Right atrium auricular region (tissue), 2 donors: ENCODE measurements around the gene HIVEP2. TPM values are rescaled to one million over a fixed set of nuclear protein-coding genes. Genes with fewer than 3 reads are reported as not detected.
A peak's percentile ranks its signal among the peaks of the same experiment; 100 is the strongest.

ENCODE experiments used
- DNase-seq: peaks from one replicate; pipeline ENCODE4 v3.0.0-alpha.2; 2019; ENCODE audit warnings: low spot score
- H3K27ac ChIP-seq, 2 donors: fragments of 200-600 bp; sonication (generic); 1 replicate in 1 of 2; 2 replicates in 1 of 2; pipeline ENCODE4 v1.5.1; 2016 to 2019
- H3K27me3 ChIP-seq, 2 donors: fragments of 200-600 bp; sonication (generic); one replicate each; pipeline versions ENCODE4 v1.5.1 to v1.6.0; 2017 to 2019
- H3K36me3 ChIP-seq: fragments of 200-600 bp; sonication (generic); one replicate; pipeline ENCODE4 v1.5.1; 2016
- H3K4me1 ChIP-seq, 2 donors: fragments of 200-600 bp; sonication (generic); one replicate each; pipeline versions ENCODE4 v1.5.1 to v1.6.0; 2017 to 2019
- H3K4me3 ChIP-seq, 2 donors: fragments of 200-600 bp; sonication (generic); 1 replicate in 1 of 2; 2 replicates in 1 of 2; pipeline ENCODE4 v1.5.1; 2017 to 2019; ENCODE audit warnings: mild to moderate bottlenecking in 1 of 2, moderate library complexity in 1 of 2
- H3K9me3 ChIP-seq, 2 donors: fragments of 200-600 bp; sonication (generic); one replicate each; pipeline ENCODE4 v1.5.1; 2019
- CTCF ChIP-seq, 2 donors: fragments of 200-600 bp; sonication (generic); IDR thresholded peaks; one replicate each; pipeline ENCODE4 v1.5.1; 2019; ENCODE audit warnings: antibody characterized with exemption in 2 of 2
- total RNA-seq, 2 donors: library from RNA; depleted of rRNA; stranded (reverse); fragments of >200 nt; gene quantifications; one replicate each; pipeline ENCODE4 v1.1.0, GENCODE V29; 2016

Gene HIVEP2
- total RNA-seq, 2 donors from 2014 or later, result 19.2 to 28.6 TPM

GRCh38 chr6:142823256-142823902 is 121.6 kb downstream of the HIVEP2 start:
- H3K36me3 ChIP-seq, result no peaks in the 10 kb centered on the region
- no peak for DNase-seq
- no peaks in the 10 kb centered on the region for H3K27me3 ChIP-seq
- no peaks in the 10 kb centered on the region for H3K9me3 ChIP-seq
- no peak overlapping the region for H3K4me3 ChIP-seq
- TF ChIP-seq CTCF (IDR thresholded peaks at IDR 0.05), result no peak
- H3K27ac ChIP-seq, result no peak overlapping the region
- H3K4me1 ChIP-seq, result peaks cover 0 to 55% of the 10 kb centered on the region in 2 donors

- TF ChIP-seq CTCF (IDR thresholded peaks at IDR 0.05), result peak in 1 of 2 donors; percentile 14
- no peaks in the 10 kb centered on the region for H3K9me3 ChIP-seq
- H3K36me3 ChIP-seq, result no peaks in the 10 kb centered on the region
- no peak overlapping the region for H3K4me3 ChIP-seq
- no peak overlapping the region for H3K27ac ChIP-seq
- no peaks in the 10 kb centered on the region for H3K27me3 ChIP-seq
- DNase-seq, result no peak
- peaks cover 0 to 52% of the 10 kb centered on the region in 2 donors for H3K4me1 ChIP-seq
Measured at GRCh38 chr6:142822842-142823241, 122.1 kb downstream of the HIVEP2 start.

GRCh38 chr6:142822383-142822782 is 122.6 kb downstream of the HIVEP2 start:
- H3K4me1 ChIP-seq, result peaks cover 0 to 47% of the 10 kb centered on the region in 2 donors
- DNase-seq, result no peak
- no peaks in the 10 kb centered on the region for H3K9me3 ChIP-seq
- H3K27me3 ChIP-seq, result no peaks in the 10 kb centered on the region
- H3K4me3 ChIP-seq, result no peak overlapping the region
- no peak overlapping the region for H3K27ac ChIP-seq
- TF ChIP-seq CTCF (IDR thresholded peaks at IDR 0.05), result no peak
- no peaks in the 10 kb centered on the region for H3K36me3 ChIP-seq

- Histone ChIP-seq H3K4me3 (no peak overlapping the region), H3K4me1 (peaks cover 0 to 47% of the 10 kb centered on the region in 2 donors), H3K27ac (no peak overlapping the region), H3K36me3 (no peaks in the 10 kb centered on the region), H3K27me3 (no peaks in the 10 kb centered on the region), H3K9me3 (no peaks in the 10 kb centered on the region)
- no peak for DNase-seq
- TF ChIP-seq CTCF (IDR thresholded peaks at IDR 0.05), result no peak
Measured at GRCh38 chr6:142821860-142822259, 123.1 kb downstream of the HIVEP2 start.

- no peaks in the 10 kb centered on the region for H3K36me3 ChIP-seq
- no peaks in the 10 kb centered on the region for H3K9me3 ChIP-seq
- H3K27ac ChIP-seq, result no peak overlapping the region
- H3K4me3 ChIP-seq, result no peak overlapping the region
- no peak for TF ChIP-seq CTCF (IDR thresholded peaks at IDR 0.05)
- H3K4me1 ChIP-seq, result peaks cover 0 to 42% of the 10 kb centered on the region in 2 donors
- DNase-seq, result no peak
- no peaks in the 10 kb centered on the region for H3K27me3 ChIP-seq
Measured at GRCh38 chr6:142821164-142821716, 123.7 kb downstream of the HIVEP2 start.
